Osteocyte (in vitro differentiated cells): ENCODE data around the gene TBX19. TPM values are rescaled to one million over a fixed set of nuclear protein-coding genes. Genes with fewer than 3 reads are reported as not detected.
"Not testable (repeated sequence)": the region's sequence is repeated elsewhere in the genome, so short reads cannot be mapped to it uniquely, and the experiment has no call there.

Source experiments
- DNase-seq: peaks from one replicate; pipeline ENCODE4 v3.0.0; 2021; ENCODE audit warnings: mixed read lengths; ENCODE audit not compliant: unreplicated experiment; ENCODE audit errors: extremely low spot score
- H3K27ac Mint-ChIP-seq: one replicate; pipeline ENCODE4 v1.8.0; 2021; ENCODE audit warnings: mild to moderate bottlenecking, mixed read lengths; ENCODE audit not compliant: unreplicated experiment
- H3K27me3 Mint-ChIP-seq: one replicate; pipeline ENCODE4 v1.8.0; 2021; ENCODE audit warnings: mixed read lengths; ENCODE audit not compliant: unreplicated experiment
- H3K36me3 Mint-ChIP-seq: one replicate; pipeline ENCODE4 v1.8.0; 2021; ENCODE audit warnings: mixed read lengths; ENCODE audit not compliant: unreplicated experiment
- H3K4me1 Mint-ChIP-seq: one replicate; pipeline ENCODE4 v1.8.0; 2021; ENCODE audit warnings: mixed read lengths; ENCODE audit not compliant: unreplicated experiment
- H3K4me3 Mint-ChIP-seq: one replicate; pipeline ENCODE4 v1.8.0; 2021; ENCODE audit warnings: mild to moderate bottlenecking, moderate library complexity, mixed read lengths; ENCODE audit not compliant: unreplicated experiment
- H3K9me3 Mint-ChIP-seq: one replicate; pipeline ENCODE4 v1.8.0; 2021; ENCODE audit warnings: mixed read lengths; ENCODE audit not compliant: unreplicated experiment
- total RNA-seq: library from RNA; stranded (reverse); gene quantifications from 2 replicates; pipeline ENCODE4 v1.2.1, GENCODE V29; 2021
- TF ChIP-seq, protein P1 (sequence below): fragments of 200-600 bp; sonication (generic); IDR thresholded peaks from 2 replicates; pipeline ENCODE4 v1.5.0; 2021; ENCODE audit warnings: antibody characterized with exemption, mild to moderate bottlenecking, moderate library complexity

The TBX19 gene
- total RNA-seq, 1 donor from 2014 or later = 2.5 TPM

GRCh38 chr1:168343566-168343965 lies 62.9 kb downstream of the TBX19 start:
- peaks cover 8% of the 10 kb centered on the region for H3K9me3 Mint-ChIP-seq
- DNase-seq = no peak
- no peak overlapping the region for H3K4me3 Mint-ChIP-seq
- no peaks in the 10 kb centered on the region for H3K27me3 Mint-ChIP-seq
- peak overlapping the region; percentile 54 for H3K27ac Mint-ChIP-seq
- TF ChIP-seq, protein P1, sequence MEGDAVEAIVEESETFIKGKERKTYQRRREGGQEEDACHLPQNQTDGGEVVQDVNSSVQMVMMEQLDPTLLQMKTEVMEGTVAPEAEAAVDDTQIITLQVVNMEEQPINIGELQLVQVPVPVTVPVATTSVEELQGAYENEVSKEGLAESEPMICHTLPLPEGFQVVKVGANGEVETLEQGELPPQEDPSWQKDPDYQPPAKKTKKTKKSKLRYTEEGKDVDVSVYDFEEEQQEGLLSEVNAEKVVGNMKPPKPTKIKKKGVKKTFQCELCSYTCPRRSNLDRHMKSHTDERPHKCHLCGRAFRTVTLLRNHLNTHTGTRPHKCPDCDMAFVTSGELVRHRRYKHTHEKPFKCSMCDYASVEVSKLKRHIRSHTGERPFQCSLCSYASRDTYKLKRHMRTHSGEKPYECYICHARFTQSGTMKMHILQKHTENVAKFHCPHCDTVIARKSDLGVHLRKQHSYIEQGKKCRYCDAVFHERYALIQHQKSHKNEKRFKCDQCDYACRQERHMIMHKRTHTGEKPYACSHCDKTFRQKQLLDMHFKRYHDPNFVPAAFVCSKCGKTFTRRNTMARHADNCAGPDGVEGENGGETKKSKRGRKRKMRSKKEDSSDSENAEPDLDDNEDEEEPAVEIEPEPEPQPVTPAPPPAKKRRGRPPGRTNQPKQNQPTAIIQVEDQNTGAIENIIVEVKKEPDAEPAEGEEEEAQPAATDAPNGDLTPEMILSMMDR = peak; percentile 32
- peaks cover 37% of the 10 kb centered on the region for H3K4me1 Mint-ChIP-seq
- H3K36me3 Mint-ChIP-seq = peaks cover 5% of the 10 kb centered on the region

- no peak for DNase-seq
- Mint-ChIP-seq H3K9me3 (peaks cover 8% of the 10 kb centered on the region), H3K4me3 (no peak overlapping the region), H3K4me1 (peaks cover 37% of the 10 kb centered on the region), H3K27me3 (no peaks in the 10 kb centered on the region), H3K36me3 (peaks cover 5% of the 10 kb centered on the region), H3K27ac (no peak overlapping the region)
- TF ChIP-seq, protein P1 = no peak
These were observed 63.8 kb downstream of the TBX19 start for GRCh38 chr1:168344517-168344916.

- Mint-ChIP-seq H3K27ac (no peak overlapping the region), H3K4me1 (peaks cover 37% of the 10 kb centered on the region), H3K27me3 (no peaks in the 10 kb centered on the region), H3K4me3 (no peak overlapping the region), H3K36me3 (peaks cover 5% of the 10 kb centered on the region), H3K9me3 (peaks cover 5% of the 10 kb centered on the region)
- TF ChIP-seq, protein P1 = no peak
- DNase-seq = no peak
These were observed 65.3 kb downstream of the TBX19 start for GRCh38 chr1:168345939-168346338.

DNA sequence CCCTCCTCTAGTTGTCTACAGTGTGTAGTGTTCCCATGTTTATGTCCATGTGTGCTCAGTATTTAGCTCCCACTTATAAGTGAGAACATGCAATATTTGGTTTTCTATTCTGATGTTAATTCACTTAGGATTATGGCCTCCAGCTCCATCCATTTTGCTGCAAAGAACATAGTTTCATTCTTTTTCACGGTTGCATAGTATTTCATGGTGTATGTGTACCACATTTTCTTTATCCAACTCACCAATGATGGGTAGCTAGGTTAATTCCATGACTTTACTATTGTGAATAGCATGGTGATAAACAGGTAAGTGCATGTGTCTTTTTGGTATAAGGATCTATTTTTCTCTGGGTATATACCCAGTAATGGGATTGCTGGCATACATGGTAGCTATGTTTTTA lies 67.0 kb downstream of the TBX19 start:
- TF ChIP-seq, protein P1 = no peak
- DNase-seq = no peak
- H3K4me1 Mint-ChIP-seq = peaks cover 22% of the 10 kb centered on the region
- no peak overlapping the region for H3K4me3 Mint-ChIP-seq
- H3K27me3 Mint-ChIP-seq = peaks cover 2% of the 10 kb centered on the region
- H3K27ac Mint-ChIP-seq = no peak overlapping the region
- no peaks in the 10 kb centered on the region for H3K9me3 Mint-ChIP-seq
- H3K36me3 Mint-ChIP-seq = no peaks in the 10 kb centered on the region

DNA sequence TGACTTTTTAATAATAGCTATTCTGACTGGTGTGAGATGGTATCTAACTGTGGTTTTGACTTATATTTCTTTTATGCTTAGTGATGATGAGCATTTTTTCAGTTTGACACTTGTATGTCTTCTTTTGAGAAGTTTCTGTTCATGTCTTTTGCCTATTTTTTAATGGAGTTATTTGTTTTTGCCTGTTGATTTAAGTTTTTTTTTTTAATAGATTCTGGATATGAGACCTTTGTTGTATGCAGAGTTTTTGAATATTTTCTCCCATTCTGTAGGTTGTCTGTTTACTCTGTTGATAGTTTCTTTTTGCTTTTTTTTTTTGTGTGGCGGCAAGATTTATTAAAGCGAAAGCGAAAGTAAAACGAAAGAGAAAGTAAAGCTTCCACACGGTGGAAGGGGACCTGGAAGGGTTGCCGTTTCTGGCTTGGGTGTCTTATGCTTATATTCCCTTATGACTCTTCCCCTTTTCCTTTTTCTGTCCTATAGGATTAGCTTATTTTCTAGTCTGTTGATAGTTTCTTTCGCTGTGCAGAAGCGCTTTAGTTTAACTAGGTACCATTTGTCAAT lies 67.6 kb downstream of the TBX19 start:
- Mint-ChIP-seq H3K9me3 (no peaks in the 10 kb centered on the region), H3K4me3 (peak overlapping the region; percentile 60), H3K36me3 (no peaks in the 10 kb centered on the region), H3K27me3 (peaks cover 2% of the 10 kb centered on the region), H3K27ac (peak overlapping the region; percentile 48), H3K4me1 (peaks cover 16% of the 10 kb centered on the region)
- TF ChIP-seq, protein P1 = no peak
- DNase-seq = no peak

- peaks cover 18% of the 10 kb centered on the region for H3K27me3 Mint-ChIP-seq
- not testable (repeated sequence) for H3K9me3 Mint-ChIP-seq, H3K36me3 Mint-ChIP-seq, DNase-seq, H3K4me1 Mint-ChIP-seq
- peak overlapping the region; percentile 54 for H3K4me3 Mint-ChIP-seq
- H3K27ac Mint-ChIP-seq = peak overlapping the region; percentile 28
These were observed 73.9 kb downstream of the TBX19 start for GRCh38 chr1:168354335-168355269.
